Measurements from ENCODE around the gene ERVW-1.
"Not testable (repeated sequence)": the region's sequence is repeated elsewhere in the genome, so short reads cannot be mapped to it uniquely, and the experiment has no call there.

The ERVW-1 gene

DNA sequence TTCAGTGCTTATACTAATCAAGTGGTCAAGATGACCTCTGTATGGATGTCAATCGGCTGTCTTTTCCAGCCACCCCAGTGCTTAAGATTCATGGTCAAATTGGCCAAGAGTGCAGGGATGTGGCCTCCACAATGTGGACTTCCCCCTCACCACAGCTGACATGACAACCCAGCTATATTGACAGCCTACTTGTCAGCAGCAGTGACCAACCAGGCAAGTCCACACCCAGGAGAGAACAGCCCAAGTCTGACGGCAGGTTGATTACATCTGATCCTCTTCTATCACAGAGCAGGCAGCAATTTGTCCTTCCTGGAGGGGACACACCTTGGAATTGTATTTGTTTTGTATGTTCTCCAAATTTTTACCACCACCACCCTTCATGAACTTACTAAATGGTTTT is 8.2 kb upstream of the ERVW-1 start:
- Histone ChIP-seq H2AFZ (ENCODE audit: low read depth, low read length) (no peak overlapping the region), H3K27me3 (ENCODE audit: insufficient read depth, low read length) (no peaks in the 10 kb centered on the region), H3K4me3 (ENCODE audit: low read length) (no peak overlapping the region), H3K36me3 (ENCODE audit: insufficient read depth, low read length) (peaks cover 46% of the 10 kb centered on the region), H3K9me3 (ENCODE audit: low read length) (no peaks in the 10 kb centered on the region), H3K4me1 (ENCODE audit: insufficient read depth, low read length) (no peaks in the 10 kb centered on the region)

DNA sequence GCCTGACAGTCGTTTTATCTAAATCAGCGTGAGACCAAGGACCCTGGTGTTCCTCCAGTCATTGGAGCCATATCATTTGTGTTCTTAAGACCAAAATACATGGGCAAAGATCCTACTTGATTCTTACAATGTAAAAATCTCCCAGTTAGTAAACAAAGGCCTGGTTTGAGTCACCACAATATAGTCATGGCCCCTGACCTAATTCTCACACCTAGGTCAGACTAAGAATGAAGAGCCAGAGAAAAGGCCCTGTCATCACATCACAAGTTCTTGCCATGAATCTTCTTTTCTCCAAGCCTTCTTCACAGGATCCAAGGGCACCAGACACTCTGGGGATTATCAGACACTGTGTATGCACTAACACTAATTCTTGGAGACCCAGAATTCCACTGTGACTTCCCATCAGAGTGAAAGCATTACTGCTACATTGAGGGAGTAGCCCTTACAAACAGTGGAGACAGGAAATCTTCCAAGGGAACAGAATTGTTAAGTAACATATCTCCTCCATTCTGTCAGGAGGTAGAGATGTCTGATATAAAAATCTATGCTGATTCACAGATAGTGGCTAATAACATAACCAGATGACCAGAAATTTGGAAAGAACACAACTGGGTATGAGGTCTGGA is 7.6 kb upstream of the ERVW-1 start:
- Histone ChIP-seq H3K9me3 (ENCODE audit: low read length) (no peaks in the 10 kb centered on the region), H3K4me1 (ENCODE audit: insufficient read depth, low read length) (no peaks in the 10 kb centered on the region), H3K4me3 (ENCODE audit: low read length) (no peak overlapping the region), H2AFZ (ENCODE audit: low read depth, low read length) (no peak overlapping the region), H3K27me3 (ENCODE audit: insufficient read depth, low read length) (no peaks in the 10 kb centered on the region), H3K36me3 (ENCODE audit: insufficient read depth, low read length) (peaks cover 41% of the 10 kb centered on the region)

GRCh38 chr7:92484226-92484625 is 6.5 kb upstream of the ERVW-1 start:
- H3K9me3 ChIP-seq (ENCODE audit: low read length); H2AFZ ChIP-seq (ENCODE audit: low read depth, low read length); H3K4me3 ChIP-seq (ENCODE audit: low read length); H3K27me3 ChIP-seq (ENCODE audit: insufficient read depth, low read length); H3K4me1 ChIP-seq (ENCODE audit: insufficient read depth, low read length): not testable (repeated sequence)
- peaks cover 34% of the 10 kb centered on the region for H3K36me3 ChIP-seq (ENCODE audit: insufficient read depth, low read length)

GRCh38 chr7:92483624-92484023 is 5.9 kb upstream of the ERVW-1 start:
- not testable (repeated sequence) for H2AFZ ChIP-seq (ENCODE audit: low read depth, low read length); H3K27me3 ChIP-seq (ENCODE audit: insufficient read depth, low read length); H3K9me3 ChIP-seq (ENCODE audit: low read length); H3K4me3 ChIP-seq (ENCODE audit: low read length); H3K4me1 ChIP-seq (ENCODE audit: insufficient read depth, low read length)
- peaks cover 29% of the 10 kb centered on the region for H3K36me3 ChIP-seq (ENCODE audit: insufficient read depth, low read length)

DNA sequence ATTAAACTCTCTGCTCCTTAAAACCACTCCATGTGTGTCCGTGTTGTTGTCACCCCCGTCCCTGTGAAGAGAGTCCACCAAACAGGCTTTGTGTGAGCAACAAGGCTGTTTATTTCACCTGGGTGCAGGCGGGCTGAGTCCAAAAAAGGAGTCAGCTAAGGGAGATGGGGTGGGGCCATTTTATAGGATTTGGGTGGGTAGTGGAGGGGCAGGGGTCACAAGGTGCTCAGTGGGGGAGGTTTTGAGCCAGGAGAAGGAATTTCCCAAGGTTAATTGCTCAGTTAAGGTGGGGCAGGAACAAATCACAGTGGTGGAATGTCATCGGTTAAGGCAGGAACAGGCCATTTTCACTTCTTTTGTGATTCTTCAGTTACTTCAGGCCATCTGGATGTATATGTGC is 1.4 kb upstream of the ERVW-1 start:
- not testable (repeated sequence) for H3K27me3 ChIP-seq (ENCODE audit: insufficient read depth, low read length); H2AFZ ChIP-seq (ENCODE audit: low read depth, low read length); H3K9me3 ChIP-seq (ENCODE audit: low read length); H3K4me1 ChIP-seq (ENCODE audit: insufficient read depth, low read length); H3K4me3 ChIP-seq (ENCODE audit: low read length); H3K36me3 ChIP-seq (ENCODE audit: insufficient read depth, low read length)

- Histone ChIP-seq H2AFZ (ENCODE audit: low read depth, low read length) (no peak overlapping the region), H3K4me3 (ENCODE audit: low read length) (no peak overlapping the region), H3K36me3 (ENCODE audit: insufficient read depth, low read length) (no peaks in the 10 kb centered on the region), H3K4me1 (ENCODE audit: insufficient read depth, low read length) (no peaks in the 10 kb centered on the region), H3K27me3 (ENCODE audit: insufficient read depth, low read length) (no peaks in the 10 kb centered on the region), H3K9me3 (ENCODE audit: low read length) (no peaks in the 10 kb centered on the region)
These were observed 965 bp upstream of the ERVW-1 start for GRCh38 chr7:92478711-92479110.

- Histone ChIP-seq H3K36me3 (ENCODE audit: insufficient read depth, low read length) (no peaks in the 10 kb centered on the region), H2AFZ (ENCODE audit: low read depth, low read length) (no peak overlapping the region), H3K27me3 (ENCODE audit: insufficient read depth, low read length) (no peaks in the 10 kb centered on the region), H3K4me3 (ENCODE audit: low read length) (no peak overlapping the region), H3K9me3 (ENCODE audit: low read length) (no peaks in the 10 kb centered on the region), H3K4me1 (ENCODE audit: insufficient read depth, low read length) (no peaks in the 10 kb centered on the region)
These were observed 349 bp upstream of the ERVW-1 start for GRCh38 chr7:92478095-92478494.

GRCh38 chr7:92475851-92476590 is 1.7 kb downstream of the ERVW-1 start:
- H3K4me3 ChIP-seq (ENCODE audit: low read length); H3K36me3 ChIP-seq (ENCODE audit: insufficient read depth, low read length); H3K27me3 ChIP-seq (ENCODE audit: insufficient read depth, low read length); H3K9me3 ChIP-seq (ENCODE audit: low read length); H3K4me1 ChIP-seq (ENCODE audit: insufficient read depth, low read length); H2AFZ ChIP-seq (ENCODE audit: low read depth, low read length): not testable (repeated sequence)

- H3K27me3 ChIP-seq (ENCODE audit: insufficient read depth, low read length); H3K36me3 ChIP-seq (ENCODE audit: insufficient read depth, low read length); H3K4me1 ChIP-seq (ENCODE audit: insufficient read depth, low read length); H3K9me3 ChIP-seq (ENCODE audit: low read length); H2AFZ ChIP-seq (ENCODE audit: low read depth, low read length); H3K4me3 ChIP-seq (ENCODE audit: low read length): not testable (repeated sequence)
These were observed 2.4 kb downstream of the ERVW-1 start for GRCh38 chr7:92475261-92475770.

- H3K27me3 ChIP-seq (ENCODE audit: insufficient read depth, low read length); H3K4me1 ChIP-seq (ENCODE audit: insufficient read depth, low read length); H2AFZ ChIP-seq (ENCODE audit: low read depth, low read length); H3K4me3 ChIP-seq (ENCODE audit: low read length); H3K36me3 ChIP-seq (ENCODE audit: insufficient read depth, low read length); H3K9me3 ChIP-seq (ENCODE audit: low read length): not testable (repeated sequence)
These were observed 3.8 kb downstream of the ERVW-1 start for GRCh38 chr7:92473989-92474388.

DNA sequence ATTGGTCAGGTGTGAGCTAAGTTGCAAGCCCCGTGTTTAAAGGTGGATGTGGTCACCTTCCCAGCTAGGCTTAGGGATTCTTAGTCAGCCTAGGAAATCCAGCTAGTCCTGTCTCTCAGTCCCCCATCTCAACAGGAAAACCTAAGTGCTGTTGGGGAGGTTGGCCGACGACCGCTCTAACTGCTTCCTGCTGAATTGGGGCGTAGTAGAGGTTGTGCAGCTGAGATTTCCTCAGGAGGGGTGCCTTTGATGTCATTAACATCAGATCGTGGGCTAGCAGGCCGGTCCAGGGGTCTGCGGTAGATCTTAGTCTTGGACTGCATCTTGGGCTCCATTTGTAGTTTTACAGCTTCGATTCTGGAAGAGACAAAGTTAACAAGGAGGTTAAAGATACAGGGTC is 9.2 kb downstream of the ERVW-1 start:
- not testable (repeated sequence) for H3K9me3 ChIP-seq (ENCODE audit: low read length); H3K4me3 ChIP-seq (ENCODE audit: low read length); H3K4me1 ChIP-seq (ENCODE audit: insufficient read depth, low read length); H3K36me3 ChIP-seq (ENCODE audit: insufficient read depth, low read length); H2AFZ ChIP-seq (ENCODE audit: low read depth, low read length); H3K27me3 ChIP-seq (ENCODE audit: insufficient read depth, low read length)

- Histone ChIP-seq H3K36me3 (ENCODE audit: insufficient read depth, low read length) (peaks cover 7% of the 10 kb centered on the region), H2AFZ (ENCODE audit: low read depth, low read length) (no peak overlapping the region), H3K9me3 (ENCODE audit: low read length) (peaks cover 3% of the 10 kb centered on the region), H3K27me3 (ENCODE audit: insufficient read depth, low read length) (no peaks in the 10 kb centered on the region), H3K4me3 (ENCODE audit: low read length) (no peak overlapping the region), H3K4me1 (ENCODE audit: insufficient read depth, low read length) (no peaks in the 10 kb centered on the region)
These were observed 11.1 kb downstream of the ERVW-1 start for GRCh38 chr7:92466682-92467081.

DNA sequence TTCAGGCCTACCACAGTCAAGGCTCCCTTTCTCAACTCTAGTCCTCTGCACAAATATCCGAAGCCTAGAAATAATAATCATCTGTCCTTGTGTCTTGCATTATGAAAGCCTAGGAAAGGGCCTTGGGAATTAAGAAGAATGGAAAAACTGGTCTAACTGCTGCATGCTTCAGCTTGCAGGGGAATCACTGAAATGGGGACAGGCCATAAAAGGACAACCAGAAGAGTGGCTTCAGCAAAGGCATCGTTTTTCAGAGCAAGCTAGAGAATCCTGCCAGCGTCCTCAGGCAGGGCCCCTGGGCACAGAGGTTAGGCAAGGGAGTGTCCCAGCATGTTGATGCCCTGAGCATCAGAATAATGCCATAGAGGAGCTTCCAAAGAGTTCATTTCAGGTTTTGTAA is 13.2 kb downstream of the ERVW-1 start:
- H3K27me3 ChIP-seq (ENCODE audit: insufficient read depth, low read length), result no peaks in the 10 kb centered on the region
- no peaks in the 10 kb centered on the region for H3K4me1 ChIP-seq (ENCODE audit: insufficient read depth, low read length)
- H3K9me3 ChIP-seq (ENCODE audit: low read length), result peaks cover 3% of the 10 kb centered on the region
- no peak overlapping the region for H3K4me3 ChIP-seq (ENCODE audit: low read length)
- H2AFZ ChIP-seq (ENCODE audit: low read depth, low read length), result no peak overlapping the region
- peaks cover 7% of the 10 kb centered on the region for H3K36me3 ChIP-seq (ENCODE audit: insufficient read depth, low read length)

DNA sequence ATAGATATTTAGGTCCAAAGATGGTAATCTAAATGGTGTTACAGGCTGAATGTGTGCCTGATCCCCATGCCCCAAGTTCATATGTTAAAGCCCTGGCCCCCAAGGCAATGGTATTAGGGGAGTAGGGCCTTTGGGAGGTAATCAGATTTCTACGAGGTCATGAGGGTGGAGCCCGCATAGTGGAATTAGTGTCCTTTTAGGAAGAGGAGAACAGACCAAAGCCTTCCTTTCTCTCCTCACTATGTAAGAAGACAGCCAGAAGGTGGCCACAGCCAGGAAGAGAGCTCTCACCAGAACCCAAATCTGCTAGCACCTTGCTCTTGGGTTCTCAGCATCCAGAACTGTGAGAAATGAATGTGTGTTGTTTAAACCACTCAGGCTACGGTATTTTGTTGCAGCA is 15.2 kb downstream of the ERVW-1 start:
- no peaks in the 10 kb centered on the region for H3K4me1 ChIP-seq (ENCODE audit: insufficient read depth, low read length)
- H2AFZ ChIP-seq (ENCODE audit: low read depth, low read length), result no peak overlapping the region
- H3K4me3 ChIP-seq (ENCODE audit: low read length), result no peak overlapping the region
- peaks cover 2% of the 10 kb centered on the region for H3K9me3 ChIP-seq (ENCODE audit: low read length)
- H3K36me3 ChIP-seq (ENCODE audit: insufficient read depth, low read length), result peaks cover 14% of the 10 kb centered on the region
- no peaks in the 10 kb centered on the region for H3K27me3 ChIP-seq (ENCODE audit: insufficient read depth, low read length)

Data from neuron (in vitro differentiated cells).